ENCODE measurements around the gene MAST2.
"Not testable (repeated sequence)": the region's sequence is repeated elsewhere in the genome, so short reads cannot be mapped to it uniquely, and the experiment has no call there.

Gene MAST2

GRCh38 chr1:45857755-45858492, 54.5 kb downstream of the MAST2 start:
- DNase-seq (ENCODE audit: low spot score), result not testable (repeated sequence)

DNA sequence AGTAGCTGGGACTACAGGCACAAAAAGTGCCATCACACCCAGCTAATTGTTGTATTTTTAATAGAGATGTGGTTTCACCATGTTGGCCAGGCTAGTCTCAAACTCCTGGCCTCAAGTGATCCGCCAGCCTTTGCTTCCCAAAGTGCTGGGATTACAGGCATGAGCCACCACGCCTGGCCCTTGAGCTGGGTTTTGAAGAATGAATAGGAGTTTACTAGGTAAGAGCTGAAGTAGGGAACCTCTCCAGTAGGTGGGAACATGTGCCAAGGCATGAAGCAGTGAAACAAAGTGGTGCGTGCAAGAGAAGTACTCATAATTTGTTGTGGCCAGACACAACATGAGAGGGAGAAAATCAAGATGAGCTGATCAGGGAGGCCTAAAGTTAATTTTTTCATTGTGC, 55.8 kb downstream of the MAST2 start:
- DNase-seq (ENCODE audit: low spot score), result no peak

DNA sequence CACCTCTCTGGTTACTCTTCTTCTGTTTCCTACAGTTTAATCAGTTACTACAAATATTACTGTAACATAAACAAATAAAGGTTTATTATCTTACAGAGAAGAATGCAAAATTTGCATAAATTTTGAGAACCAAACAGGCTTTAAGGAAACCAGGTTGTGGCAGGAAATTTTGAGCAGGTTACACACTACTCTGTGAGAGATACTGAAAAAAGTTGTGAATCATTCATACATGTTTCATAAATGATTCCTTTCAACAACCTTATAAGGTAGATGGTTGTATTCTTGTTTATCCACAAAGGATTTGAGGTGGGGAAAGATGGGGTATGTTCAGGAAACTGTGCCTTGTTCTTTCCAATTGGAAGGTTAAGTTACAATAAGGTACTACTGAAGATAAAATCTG, 58.6 kb downstream of the MAST2 start:
- no peak for DNase-seq (ENCODE audit: low spot score)

DNA sequence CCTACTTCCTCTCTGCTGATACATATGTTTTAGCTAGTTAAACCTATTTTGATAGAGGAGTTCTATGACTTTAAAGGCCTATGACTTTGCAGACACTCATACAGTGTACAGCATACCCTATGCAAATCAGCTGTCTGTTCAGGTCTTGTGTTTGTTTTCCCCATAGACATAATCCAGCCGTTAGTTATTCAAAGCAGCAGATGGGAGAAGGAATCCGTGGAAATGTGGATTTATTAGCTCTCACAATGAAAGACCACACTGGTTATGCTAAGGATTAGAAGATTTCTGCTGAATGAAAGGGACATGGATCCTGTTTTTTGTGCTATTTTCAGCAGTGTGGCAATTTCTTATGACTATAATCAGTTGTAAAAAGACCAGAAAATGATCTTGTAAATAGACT, 59.8 kb downstream of the MAST2 start:
- no peak for DNase-seq (ENCODE audit: low spot score)

DNA sequence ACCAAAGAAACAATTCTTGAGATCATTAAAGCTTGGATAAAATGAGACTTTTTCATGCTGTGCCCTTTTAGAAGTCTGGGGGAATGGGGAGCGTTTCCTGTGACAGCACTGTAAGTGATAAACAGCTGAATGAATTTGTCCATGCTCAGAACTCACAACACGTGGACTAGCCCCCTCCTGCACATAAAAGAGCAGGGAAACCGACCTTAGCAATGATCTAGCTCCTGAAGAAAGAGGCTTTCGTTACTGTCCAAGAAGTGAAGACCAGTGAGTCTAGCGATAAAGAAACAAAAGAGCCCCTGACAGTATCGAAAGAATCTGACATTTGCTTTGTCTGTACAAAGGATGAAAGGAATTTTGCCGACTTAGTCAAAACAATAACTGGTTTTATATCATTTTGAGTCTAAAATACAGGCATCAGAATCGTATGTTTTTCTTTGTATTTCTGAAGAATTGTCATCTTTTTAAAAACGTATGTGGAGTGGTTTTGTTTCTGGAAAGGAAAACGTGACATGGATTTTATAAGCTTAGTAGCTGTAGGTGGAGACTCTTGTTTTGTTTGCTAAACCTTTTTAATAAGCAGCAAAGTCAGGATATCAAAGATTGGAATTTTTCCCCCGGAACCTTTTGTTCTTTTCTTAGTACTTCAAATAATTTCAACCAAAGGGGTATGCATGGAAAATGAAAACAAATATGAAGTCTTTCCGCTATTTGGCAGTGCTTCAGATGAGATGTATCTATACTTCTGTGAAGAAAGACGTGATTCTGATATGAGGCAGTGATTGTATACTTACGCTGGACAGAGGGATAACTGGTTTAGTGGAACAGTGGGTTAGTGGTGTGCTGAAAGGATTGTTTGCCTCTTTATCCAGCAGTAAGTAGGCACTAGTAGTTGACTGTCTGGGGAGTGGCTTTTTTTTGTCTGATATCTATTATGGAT, 61.0 kb downstream of the MAST2 start:
- no peak for DNase-seq (ENCODE audit: low spot score)

DNA sequence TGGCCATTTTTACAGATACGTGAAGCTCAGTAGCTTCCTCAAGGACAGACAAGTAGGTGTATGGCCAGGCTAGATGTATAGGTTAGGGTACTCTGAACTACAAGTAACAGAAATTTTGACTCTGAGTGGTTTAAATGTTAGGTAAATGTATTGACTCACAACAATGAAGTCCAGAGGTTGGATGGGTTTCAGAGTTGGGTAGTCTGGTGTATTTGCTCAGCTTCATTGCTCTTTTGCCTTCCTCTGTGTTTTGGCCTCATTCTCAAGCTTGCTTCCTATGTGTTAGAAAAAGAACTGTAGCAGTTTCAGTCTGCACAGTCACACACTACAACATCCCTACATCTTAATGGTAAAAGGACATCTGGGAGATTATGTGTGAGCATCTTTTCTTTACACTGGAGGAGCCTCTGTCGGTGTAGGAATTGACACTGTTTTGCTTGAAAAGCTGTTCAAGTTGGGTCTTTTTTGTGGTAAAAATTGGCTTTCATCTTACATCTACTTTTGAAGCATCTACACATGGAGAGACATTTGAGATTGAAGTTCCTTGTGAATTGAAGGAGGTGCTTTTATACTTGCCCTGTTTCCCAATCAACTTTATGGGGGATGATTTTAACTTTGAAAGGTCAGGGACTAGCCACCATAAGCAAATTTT, 64.4 kb downstream of the MAST2 start:
- DNase-seq (ENCODE audit: low spot score), result no peak

GRCh38 chr1:45868861-45869260, 65.4 kb downstream of the MAST2 start:
- DNase-seq (ENCODE audit: low spot score), result no peak

DNA sequence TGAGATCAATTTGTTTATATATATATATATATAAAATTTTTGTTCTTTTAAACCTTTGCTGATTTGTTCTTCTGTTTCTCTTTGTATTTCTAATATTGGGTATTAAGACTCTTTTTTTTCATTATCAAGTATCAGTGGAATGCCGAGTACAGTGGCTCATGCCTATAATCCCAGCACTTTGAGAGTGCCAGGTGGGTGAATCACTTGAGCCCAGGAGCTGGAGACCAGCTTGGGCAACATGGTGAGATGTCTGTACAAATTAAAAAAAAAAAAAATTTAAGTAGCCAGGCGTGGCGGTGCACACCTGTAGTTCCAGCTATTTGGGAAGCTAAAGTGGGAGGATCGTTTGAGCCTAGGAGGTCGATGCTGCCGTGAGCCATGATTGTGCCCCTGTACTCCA, 67.1 kb downstream of the MAST2 start:
- no peak for DNase-seq (ENCODE audit: low spot score)

GRCh38 chr1:45872173-45872801, 68.9 kb downstream of the MAST2 start:
- DNase-seq (ENCODE audit: low spot score), result peak; percentile 57

DNA sequence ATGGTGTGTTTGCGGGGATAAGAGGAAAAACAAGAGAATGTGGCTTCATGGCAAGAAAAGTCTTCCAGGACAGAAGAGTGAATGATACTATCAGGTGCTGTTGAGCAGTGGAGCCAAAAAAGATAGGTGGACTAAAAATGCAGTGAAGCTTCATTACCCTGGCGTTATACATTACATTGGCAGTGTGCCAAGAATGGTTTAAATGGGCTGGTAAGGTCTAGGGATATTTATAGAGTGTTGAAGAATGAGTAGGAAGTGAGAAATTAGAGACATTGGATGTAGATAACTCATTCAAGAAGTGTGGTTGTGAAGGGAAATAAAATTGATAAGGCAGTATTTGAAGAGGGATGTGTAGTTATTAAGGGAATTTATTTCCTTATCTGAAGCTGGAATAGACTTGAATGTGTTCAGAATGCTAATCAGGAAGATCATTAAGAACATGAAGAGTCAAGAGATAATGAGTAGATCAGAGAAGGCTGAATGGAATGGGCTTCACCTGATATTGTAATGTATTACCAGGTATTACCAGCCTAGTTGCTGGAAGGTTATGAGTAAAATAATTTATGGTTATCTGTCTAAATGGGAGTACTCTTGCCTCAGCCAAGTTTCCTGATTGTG, 72.7 kb downstream of the MAST2 start:
- no peak for DNase-seq (ENCODE audit: low spot score)

DNA sequence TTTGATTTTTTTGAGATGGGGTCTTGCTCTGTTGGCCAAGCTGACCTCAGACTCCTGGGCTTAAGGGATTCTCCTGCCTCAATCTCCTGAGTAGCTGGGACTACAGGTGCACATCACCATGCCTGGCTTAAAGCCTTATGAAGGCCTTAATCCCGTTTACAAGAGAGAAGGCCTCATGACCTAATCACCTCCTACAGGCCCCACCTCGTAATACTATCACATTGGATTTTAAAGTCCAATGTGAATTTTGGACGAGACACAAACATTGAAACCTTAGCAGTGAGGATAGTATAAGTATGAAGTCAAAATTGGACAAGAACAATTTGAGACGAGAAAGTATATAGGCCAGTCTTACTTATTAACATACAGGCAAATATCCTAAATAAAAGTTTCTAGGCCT, 73.9 kb downstream of the MAST2 start:
- DNase-seq (ENCODE audit: low spot score), result no peak

GRCh38 chr1:45879885-45880598, 76.6 kb downstream of the MAST2 start:
- no peak for DNase-seq (ENCODE audit: low spot score)

GRCh38 chr1:45880930-45881329, 77.5 kb downstream of the MAST2 start:
- DNase-seq (ENCODE audit: low spot score), result no peak

GRCh38 chr1:45883658-45884057, 80.2 kb downstream of the MAST2 start:
- no peak for DNase-seq (ENCODE audit: low spot score)

DNA sequence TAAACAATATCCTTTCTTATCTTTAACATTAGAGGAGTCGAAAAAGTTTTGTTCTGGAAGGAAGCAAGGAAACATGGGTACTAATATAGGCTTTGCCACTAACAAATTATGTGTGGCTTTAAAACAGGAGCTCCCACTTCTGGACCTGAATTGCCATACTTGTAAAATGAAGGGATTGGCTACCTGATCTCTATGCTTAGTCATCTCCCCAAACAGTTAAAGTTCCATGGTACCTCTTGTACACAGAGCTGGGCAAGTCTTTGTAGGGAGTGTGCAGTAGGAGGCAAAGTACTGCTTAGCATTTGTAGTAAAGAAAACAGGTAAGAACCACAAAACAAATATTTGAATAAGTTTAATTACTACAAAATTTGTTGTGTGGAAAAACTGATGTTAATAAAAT, 81.3 kb downstream of the MAST2 start:
- peak; percentile 15 for DNase-seq (ENCODE audit: low spot score)

DNA sequence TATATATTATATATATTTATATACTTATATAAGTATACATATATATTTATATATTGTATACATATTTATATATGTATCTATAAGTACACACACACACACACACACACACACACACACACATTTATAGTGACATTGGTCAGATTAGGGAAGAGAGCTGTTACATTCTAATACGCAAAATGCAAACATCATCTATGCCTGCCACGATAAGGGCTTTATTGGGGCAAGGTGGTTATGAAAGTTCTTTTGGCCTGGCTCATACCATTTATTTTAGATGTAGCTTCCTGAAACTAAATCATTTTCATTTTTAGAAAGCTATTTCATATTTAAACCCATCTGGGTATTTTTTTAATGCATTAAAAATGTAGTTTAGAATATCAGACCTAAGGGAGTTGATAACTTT, 82.8 kb downstream of the MAST2 start:
- DNase-seq (ENCODE audit: low spot score), result no peak

DNA sequence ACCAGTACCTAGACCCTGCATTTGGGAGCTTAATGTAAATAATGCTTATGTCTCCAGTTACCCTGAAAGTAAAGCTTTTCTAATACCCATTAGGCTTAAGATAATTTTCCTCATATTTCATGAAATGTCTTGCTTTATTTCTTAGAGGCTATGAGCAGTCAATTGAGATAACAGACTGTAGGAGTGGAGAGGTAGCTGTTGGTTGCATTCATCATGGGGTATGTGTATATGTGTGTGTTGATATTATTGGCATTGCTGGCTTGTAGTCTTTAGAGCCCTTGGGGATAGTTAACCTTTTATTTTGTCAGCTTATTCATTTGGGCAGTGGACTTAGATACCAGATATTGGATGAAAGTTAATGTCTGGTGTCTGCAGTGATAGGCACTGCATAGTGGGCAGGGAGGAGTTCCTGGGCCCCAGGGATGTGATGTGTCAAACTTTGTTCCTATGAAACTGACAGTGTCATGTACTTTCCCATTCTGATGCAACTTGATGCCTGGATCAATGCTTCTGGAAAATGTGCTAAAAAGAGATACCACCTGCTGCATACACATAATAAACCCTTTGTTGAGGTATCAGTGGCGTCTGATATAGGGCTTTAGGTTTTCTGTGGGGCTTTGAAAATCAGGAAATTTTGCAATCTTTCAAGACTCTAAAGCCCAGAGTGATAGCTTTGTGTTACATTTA, 83.9 kb downstream of the MAST2 start:
- DNase-seq (ENCODE audit: low spot score), result no peak

GRCh38 chr1:45890078-45890477, 86.7 kb downstream of the MAST2 start:
- no peak for DNase-seq (ENCODE audit: low spot score)

- no peak for DNase-seq (ENCODE audit: low spot score)
Observed at GRCh38 chr1:45891087-45891486, 87.7 kb downstream of the MAST2 start.

DNA sequence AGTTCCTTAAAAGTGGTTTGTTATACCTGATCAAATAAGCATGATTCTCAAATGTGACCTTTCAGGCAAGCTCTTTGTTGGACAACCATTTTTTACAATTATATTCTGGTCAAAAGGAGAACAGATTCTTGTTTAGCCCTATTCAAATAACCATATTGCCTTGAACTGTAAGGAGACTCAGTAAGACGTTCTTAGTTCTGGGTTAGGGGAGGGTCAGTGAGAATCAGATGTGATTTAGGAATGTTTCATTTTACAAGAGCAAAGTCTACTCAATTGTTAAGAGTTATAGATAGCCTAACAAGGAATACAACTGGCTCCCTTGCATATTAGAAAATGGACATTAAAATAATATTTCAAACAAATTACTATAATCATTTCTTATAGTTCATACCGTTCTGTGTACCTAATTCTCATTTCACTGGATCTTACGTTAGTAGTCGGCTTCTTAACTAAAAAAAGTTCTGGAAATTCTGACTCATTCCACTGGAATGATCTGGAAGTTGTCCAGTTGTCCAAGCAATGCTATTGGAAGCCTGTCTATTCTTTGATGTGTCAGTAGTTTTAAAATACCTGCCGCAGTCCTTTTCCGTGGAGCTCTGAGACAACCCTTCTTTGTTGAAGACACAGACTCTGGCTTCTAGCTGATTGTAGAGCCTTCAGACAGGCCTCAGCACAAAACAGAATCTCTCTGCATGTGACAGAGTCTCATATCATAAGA, 88.8 kb downstream of the MAST2 start:
- no peak for DNase-seq (ENCODE audit: low spot score)

Measured in HuH-7 (cell line).